ENCODE measurements around the gene ADIG.
A peak's percentile ranks its signal among the peaks of the same experiment; 100 is the strongest.

ADIG gene

GRCh38 chr20:38604873-38605303 is 23.9 kb downstream of the ADIG start:
- no peak for DNase-seq

- DNase-seq = no peak
These were observed 26.4 kb downstream of the ADIG start for GRCh38 chr20:38607351-38607750.

- DNase-seq = no peak
These were observed 27.2 kb downstream of the ADIG start for GRCh38 chr20:38608188-38608587.

DNA sequence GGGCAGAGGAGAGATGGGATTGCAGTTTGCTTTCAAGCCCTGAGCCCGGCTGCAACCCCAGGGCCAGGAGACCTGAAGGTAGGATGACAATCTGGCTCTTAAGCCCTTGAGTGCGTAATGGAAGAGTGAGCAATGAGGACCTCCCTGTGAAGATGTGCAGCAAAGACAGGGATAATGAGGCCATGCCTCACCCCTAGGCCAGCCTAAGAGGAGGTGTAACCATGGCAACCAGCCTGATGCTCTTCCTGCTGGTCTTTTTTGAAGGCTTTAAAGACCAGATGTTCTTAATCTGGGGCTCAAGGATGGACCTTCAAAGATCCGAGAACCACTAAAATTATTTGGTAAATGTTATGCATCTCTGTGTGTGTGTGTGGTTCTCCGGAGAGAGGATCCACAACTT is 28.8 kb downstream of the ADIG start:
- DNase-seq = no peak

- no peak for DNase-seq
These were observed 29.5 kb downstream of the ADIG start for GRCh38 chr20:38610521-38610920.

DNA sequence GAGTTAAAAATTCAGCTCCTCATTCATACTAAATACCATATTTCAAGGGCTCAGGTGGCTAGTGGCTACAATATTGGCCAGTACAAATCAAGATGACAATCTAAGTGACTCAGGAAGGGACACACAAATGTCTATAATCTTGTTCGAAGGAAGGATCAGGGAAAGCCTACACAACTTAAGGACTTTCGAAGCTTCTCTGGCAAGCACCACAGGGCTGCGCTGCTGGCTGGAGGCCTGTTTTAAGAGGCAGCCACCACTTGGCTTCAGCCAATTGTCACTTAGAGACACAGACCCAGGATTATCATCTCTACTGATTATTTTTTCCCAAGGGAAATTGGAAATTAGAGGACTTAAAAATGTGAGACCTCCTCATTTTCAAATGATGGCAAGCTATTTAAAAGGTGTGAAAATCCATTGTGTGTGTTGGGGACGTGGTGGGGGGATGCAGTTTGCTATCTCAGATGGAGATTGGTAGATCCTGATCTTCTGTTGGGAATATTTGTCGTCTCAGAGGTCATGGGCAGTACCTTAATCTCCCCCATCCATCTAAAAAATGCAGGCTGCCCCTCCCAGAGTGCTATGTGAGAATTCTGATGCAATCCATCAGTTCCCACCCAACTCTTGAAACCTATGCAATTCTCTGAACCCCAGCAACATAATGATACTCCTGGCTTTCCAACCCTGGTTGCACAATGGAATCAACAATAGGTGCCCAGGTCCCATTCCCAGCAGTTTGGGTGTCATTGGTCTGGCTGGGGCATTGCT is 31.9 kb downstream of the ADIG start:
- no peak for DNase-seq

- DNase-seq = no peak
These were observed 34.3 kb downstream of the ADIG start for GRCh38 chr20:38615283-38615682.

GRCh38 chr20:38616457-38616856 is 35.5 kb downstream of the ADIG start:
- DNase-seq = no peak

- no peak for DNase-seq
These were observed 36.2 kb downstream of the ADIG start for GRCh38 chr20:38617011-38617829.

GRCh38 chr20:38617830-38618196 is 36.8 kb downstream of the ADIG start:
- no peak for DNase-seq

DNA sequence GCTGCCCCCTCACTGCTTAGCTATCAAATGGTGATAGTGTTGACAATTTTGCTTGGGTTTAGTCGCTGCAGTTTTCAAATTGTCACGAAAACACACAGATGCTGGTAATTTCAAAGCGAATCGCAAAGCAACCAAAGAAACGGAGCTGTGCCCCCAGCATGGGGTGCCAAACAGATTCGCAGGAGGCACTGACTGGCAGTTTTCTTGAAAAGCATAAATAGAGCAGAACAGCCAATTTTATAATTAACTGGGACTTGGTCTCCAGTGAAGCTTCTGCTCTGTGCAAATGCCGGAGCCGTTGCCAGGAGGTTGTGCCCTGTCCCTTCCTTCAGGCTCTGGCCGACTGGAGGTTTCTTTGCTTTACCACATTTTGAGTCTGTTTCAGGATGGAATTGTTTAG is 39.4 kb downstream of the ADIG start:
- no peak for DNase-seq

GRCh38 chr20:38623061-38623460 is 42.1 kb downstream of the ADIG start:
- DNase-seq = no peak

- DNase-seq = no peak
These were observed 43.1 kb downstream of the ADIG start for GRCh38 chr20:38624084-38624483.

DNA sequence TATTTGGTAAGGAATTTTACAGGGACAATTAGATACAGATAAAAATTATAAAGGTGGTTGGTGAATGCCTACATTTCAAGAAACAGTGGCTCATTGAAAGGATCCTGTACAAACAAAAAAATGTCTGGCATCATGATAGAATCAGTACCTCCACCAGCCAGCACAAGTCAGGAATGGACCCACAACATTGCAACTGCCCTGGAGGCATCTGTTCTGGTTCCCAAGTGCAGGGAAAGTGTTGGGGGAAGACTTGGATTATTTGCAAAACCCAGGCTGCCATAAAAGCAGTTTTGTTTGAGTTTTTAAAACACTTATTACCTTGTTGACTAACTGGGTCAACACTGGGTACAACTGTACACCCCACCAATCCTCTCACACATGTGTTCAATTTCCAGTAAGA is 44.9 kb downstream of the ADIG start:
- DNase-seq = no peak

- no peak for DNase-seq
These were observed 46.1 kb downstream of the ADIG start for GRCh38 chr20:38626921-38627659.

GRCh38 chr20:38628580-38629470 is 47.8 kb downstream of the ADIG start:
- DNase-seq = no peak

DNA sequence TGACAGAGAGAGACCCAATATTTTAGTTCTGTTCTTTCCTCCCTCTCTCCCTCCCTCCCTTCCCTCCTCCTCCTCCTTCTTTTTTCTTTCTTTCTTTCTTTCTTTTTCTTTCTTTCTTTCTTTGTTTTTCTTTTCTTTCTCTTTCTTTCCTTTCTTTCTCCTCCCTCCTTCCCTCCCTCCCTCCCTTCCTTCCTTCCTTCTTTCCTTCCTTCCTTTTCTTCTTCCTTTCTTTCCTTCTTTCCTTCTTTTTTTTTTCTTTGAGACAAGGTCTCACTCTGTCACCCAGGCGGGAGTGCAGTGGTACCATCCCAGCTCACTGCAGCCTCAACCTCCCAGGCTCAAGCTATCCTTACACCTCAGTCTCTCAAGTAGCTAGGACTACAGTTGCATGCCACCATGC is 49.0 kb downstream of the ADIG start:
- DNase-seq = no peak

- no peak for DNase-seq
These were observed 49.7 kb downstream of the ADIG start for GRCh38 chr20:38630727-38631126.

- DNase-seq = no peak
These were observed 50.4 kb downstream of the ADIG start for GRCh38 chr20:38631155-38632022.

GRCh38 chr20:38633577-38634093 is 52.6 kb downstream of the ADIG start:
- peak; percentile 47 to 58 for DNase-seq

GRCh38 chr20:38635721-38636288 is 54.8 kb downstream of the ADIG start:
- DNase-seq = no peak

All from CD4-positive, alpha-beta T cell treated with Interleukin-1 beta for 1 hour (primary cell).